H7 (cell line): ENCODE data around the gene ZNF341. TPM values are rescaled to one million over a fixed set of nuclear protein-coding genes. Genes with fewer than 3 reads are reported as not detected.
"Not testable (repeated sequence)": the region's sequence is repeated elsewhere in the genome, so short reads cannot be mapped to it uniquely, and the experiment has no call there.

ENCODE experiments used
- DNase-seq: peaks from one replicate; pipeline ENCODE4 v3.0.0; 2012
- H3K27me3 ChIP-seq: 2 replicates; pipeline ENCODE4 v1.6.0; 2011; ENCODE audit warnings: mild to moderate bottlenecking, low read length; ENCODE audit not compliant: control insufficient read depth, insufficient read depth
- H3K36me3 ChIP-seq: replicated peaks from 2 replicates; pipeline ENCODE4 v1.5.1; 2011; ENCODE audit warnings: low read length; ENCODE audit not compliant: control insufficient read depth, insufficient read depth
- H3K4me3 ChIP-seq: 2 replicates; pipeline ENCODE4 v1.5.1; 2011; ENCODE audit warnings: low read depth, mild to moderate bottlenecking, control low read depth, low read length, moderate library complexity; ENCODE audit not compliant: insufficient read depth
- total RNA-seq: library from RNA; depleted of rRNA; stranded (reverse); fragments of >200 nt; shearing (Covaris generic); gene quantifications from 2 replicates; pipeline ENCODE4 v1.2.3, GENCODE V29; 2014

ZNF341 gene
- total RNA-seq, 1 experiment from 2014 or later = 7.0 TPM

DNA sequence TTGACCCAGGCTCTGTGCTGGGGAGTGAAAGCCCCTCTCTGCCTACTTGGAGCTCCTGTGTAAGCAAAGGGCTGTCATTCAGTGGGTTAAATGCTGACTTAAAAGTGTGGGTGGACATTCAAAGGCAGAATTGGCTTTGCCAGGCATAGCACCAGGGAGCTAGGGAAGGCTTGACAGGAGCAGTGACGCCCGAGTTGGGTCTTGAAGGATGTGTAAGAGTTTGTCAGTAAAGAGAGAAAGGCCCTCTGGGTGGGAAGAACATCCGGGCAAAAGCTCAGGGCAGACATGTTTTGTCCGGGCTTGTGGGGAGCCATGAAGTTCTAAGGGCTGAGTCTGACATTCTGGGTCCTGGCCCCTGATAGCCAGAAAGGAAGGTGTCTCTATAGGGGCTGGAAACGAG, 51.5 kb downstream of the ZNF341 start:
- Histone ChIP-seq H3K4me3 (no peak overlapping the region), H3K27me3 (no peaks in the 10 kb centered on the region), H3K36me3 (no peaks in the 10 kb centered on the region; the same call in 1 of the 2 replicates)
- DNase-seq = no peak

DNA sequence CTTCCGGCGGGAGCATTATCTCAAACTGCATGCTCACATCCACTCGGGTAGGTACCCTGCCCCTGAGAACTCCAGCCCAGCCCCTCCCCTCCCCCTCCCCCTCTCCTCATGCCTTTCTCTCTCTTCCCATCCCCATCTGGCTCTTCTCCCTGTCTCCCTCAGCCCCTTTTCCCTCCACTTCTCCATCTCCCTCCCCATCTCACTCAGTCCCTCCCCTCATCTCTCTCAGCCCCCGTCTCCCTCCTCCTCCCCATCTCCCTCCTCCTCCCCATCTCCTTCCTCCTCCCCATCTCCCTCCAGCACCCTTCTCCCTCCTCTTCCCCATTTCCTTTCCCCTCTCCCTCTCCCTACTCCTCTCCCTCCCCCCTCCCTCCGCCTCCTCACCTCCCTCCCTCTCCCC, 52.0 kb downstream of the ZNF341 start:
- DNase-seq = no peak

DNA sequence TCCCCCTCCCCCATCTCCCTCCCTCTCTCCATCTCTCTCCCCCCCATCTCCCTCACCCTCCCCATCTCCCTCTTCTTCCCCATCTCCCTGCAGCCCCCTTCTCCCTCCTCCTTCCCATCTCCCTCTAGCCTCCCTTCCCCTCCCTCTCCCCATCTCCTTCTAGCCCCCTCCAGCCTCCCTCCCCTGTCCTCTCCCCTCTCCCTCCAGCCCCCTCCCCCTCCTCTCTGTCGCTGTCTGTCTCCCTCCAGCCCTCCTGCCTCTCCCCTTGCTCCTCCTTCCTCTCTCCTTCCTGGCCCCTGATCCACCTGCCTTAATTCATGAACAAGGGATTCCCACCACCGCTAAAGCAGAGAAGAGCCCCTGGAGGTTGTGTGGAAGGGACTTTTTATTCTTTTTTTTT, 52.4 kb downstream of the ZNF341 start:
- H3K27me3 ChIP-seq = no peaks in the 10 kb centered on the region
- peak; percentile 53 for DNase-seq
- no peak overlapping the region for H3K4me3 ChIP-seq
- H3K36me3 ChIP-seq = no peaks in the 10 kb centered on the region; the same call in 1 of the 2 replicates

More for the DNA sequence above, 52.0 kb downstream of the ZNF341 start:
- Histone ChIP-seq H3K4me3 (no peak overlapping the region), H3K36me3 (no peaks in the 10 kb centered on the region; the same call in 1 of the 2 replicates), H3K27me3 (no peaks in the 10 kb centered on the region)

DNA sequence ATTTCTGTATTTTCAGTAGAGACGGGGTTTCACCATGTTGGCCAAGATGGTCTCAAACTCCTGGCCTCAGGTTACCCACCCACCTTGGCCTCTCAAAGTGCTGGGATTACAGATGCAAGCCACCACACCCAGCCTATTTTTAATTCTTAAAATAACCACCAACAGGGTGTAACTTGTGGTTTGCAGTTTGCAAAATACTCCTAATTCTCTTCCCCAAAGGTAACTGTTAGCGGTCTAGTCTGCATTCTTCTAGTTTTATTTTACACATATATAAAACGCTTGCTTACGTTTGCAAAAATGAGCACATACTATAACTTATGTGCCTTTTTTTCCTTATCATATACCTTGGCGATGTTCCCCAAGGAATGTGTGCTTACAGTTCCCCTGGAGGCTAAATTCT, 53.7 kb downstream of the ZNF341 start:
- Histone ChIP-seq H3K27me3 (no peaks in the 10 kb centered on the region), H3K36me3 (no peaks in the 10 kb centered on the region; the same call in 1 of the 2 replicates), H3K4me3 (no peak overlapping the region)
- no peak for DNase-seq

DNA sequence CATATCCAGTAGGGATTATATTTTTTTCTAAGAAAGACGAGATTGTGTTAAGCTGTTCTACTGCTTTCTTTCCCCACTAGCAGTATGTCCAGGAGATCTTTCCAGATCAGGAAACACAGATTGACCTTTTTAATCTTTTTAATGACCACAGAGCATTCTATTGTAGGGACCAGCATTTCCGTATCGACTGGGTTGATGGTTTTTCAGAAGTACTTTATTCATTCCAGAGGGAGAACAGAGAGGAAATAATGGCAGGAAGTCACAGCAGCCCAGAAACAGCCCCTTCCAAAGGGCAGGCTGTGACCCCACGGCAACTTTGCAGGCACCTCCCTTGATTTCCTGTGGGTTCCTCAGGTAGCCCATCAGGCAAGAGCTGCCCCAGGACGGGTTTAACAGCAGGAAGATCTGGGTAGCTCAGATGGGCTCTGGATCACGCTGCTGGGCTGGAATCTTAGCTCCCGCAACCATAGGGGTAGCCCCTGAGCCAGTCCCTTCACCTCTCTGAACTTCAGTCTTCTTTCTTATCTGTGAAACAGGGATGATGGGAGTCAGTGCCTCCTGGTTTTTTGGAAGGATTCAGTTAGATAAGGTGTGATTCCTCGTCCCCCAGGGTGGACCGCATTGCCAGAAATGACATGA, 55.6 kb downstream of the ZNF341 start:
- no peak for DNase-seq
- H3K36me3 ChIP-seq = no peaks in the 10 kb centered on the region; the same call in 1 of the 2 replicates
- no peaks in the 10 kb centered on the region for H3K27me3 ChIP-seq
- no peak overlapping the region for H3K4me3 ChIP-seq

DNA sequence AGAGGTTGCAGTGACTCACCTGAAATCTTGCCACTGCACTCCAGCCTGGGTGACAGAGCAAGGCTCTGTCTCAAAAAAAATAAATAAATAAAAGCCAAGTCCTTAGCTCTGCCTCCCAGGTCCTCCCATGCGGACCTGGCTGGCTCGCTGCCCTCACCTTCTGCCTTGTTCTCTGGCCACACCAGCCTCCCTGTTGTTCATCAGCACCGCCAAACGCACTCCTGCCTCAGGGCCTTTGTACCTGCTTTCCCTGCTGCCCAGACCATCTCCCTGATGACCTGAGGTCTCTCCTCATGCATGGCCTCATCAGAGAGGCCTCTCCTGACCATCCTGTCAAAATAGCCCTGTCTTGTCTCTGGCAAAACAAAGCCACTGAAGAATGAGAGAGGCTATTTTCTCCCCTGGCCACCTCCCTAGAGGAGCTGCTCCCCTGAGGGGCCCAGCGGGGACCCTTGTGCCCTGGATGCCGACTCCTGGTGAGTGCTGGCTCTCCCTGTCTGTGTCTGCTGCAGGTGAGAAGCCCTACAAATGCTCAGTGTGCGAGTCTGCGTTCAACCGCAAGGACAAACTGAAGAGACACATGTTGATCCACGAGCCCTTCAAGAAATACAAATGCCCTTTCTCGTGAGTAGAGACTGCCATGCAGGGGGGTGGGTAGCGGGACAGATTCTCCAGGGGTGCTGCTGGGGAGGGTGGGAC, 56.7 kb downstream of the ZNF341 start:
- Histone ChIP-seq H3K27me3 (no peaks in the 10 kb centered on the region), H3K36me3 (no peaks in the 10 kb centered on the region; the same call in 1 of the 2 replicates), H3K4me3 (no peak overlapping the region)
- DNase-seq = no peak

DNA sequence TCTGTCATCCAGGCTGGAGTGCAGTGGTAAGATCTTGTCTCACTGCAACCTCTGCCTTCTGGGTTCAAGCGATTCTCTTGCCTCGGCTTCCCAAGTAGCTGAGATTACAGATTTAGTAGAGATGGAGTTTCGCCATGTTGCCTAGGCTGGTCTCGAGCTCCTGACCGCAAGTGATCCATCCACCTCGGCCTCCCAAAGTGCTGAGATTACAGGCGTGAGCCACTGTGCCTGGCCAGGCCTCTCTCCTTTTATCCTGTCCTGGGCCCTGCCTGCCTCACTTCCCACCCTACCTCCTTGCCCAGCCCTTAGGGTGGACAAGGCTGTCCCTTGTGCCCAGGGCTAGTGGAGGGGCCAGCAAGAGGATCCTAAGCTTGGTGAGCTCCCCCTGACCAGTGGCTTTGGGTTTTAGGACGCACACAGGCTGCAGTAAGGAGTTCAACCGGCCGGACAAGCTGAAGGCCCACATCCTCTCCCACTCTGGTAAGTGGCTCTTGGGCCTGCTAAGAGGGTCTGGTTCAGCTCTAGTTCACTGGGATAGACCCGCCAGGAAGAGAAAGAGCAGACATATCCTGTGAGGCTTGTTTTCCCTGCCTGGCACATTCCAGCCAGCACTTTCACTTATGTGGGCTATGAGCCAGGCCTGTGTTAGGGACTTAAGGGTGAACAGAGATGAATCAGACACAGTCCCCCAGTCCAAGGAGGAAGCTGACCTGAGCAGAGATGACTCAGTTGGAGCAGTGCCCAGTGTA, 57.5 kb downstream of the ZNF341 start:
- H3K36me3 ChIP-seq = no peaks in the 10 kb centered on the region; the same call in 1 of the 2 replicates
- DNase-seq = no peak
- H3K4me3 ChIP-seq = no peak overlapping the region
- H3K27me3 ChIP-seq = no peaks in the 10 kb centered on the region

DNA sequence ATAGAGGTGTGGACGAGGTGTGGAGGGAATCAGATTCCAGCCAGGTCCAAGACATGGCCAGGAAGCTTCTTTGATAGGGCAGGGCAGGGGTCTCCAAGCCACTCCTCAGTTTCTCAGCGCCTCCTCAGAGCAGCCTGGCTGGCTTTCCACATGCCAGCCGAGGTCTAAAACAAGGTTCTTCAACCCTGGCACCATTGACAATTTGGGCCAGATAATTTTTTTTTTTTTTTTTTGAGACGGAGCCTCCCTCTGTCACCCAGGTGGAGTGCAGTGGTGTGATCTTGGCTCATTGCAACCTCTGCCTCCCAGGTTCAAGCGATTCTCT, 58.0 kb downstream of the ZNF341 start:
- Histone ChIP-seq H3K27me3 (no peaks in the 10 kb centered on the region), H3K36me3 (no peaks in the 10 kb centered on the region; the same call in 1 of the 2 replicates), H3K4me3 (no peak overlapping the region)
- no peak for DNase-seq

DNA sequence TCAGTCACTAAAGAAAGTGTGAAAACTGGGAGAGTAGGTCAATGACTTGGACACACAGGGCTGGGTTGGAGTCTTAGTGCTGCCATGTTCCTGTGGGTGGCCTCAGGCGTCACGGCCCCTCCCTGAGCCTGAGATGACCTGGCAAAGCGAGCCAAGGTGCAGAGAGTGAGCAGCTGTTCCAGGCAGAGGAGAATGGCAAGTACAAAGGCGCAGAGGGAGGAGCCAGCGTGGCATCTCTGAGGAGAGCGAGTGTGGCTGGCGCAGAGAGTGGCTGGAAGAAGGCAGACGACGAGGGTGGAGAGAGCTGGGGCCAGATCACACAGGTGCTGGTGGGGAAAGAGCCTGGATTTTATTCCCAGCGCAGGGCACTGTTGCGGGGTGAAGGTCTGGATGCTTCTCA, 58.8 kb downstream of the ZNF341 start:
- no peaks in the 10 kb centered on the region for H3K27me3 ChIP-seq
- H3K4me3 ChIP-seq = no peak overlapping the region
- no peak for DNase-seq
- H3K36me3 ChIP-seq = no peaks in the 10 kb centered on the region

DNA sequence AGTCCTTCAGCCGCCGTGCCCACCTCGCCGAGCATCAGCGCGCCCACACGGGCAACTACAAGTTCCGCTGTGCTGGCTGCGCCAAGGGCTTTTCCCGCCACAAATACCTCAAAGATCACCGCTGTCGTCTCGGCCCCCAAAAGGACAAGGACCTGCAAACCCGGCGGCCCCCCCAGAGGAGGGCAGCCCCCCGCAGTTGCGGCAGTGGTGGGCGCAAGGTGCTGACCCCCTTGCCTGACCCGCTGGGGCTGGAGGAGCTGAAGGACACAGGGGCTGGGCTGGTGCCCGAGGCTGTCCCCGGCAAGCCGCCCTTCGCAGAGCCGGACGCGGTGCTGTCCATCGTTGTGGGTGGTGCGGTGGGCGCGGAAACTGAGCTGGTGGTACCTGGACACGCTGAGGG, 59.2 kb downstream of the ZNF341 start:
- Histone ChIP-seq H3K4me3 (no peak overlapping the region), H3K27me3 (no peaks in the 10 kb centered on the region), H3K36me3 (no peaks in the 10 kb centered on the region)
- peak; percentile 40 for DNase-seq

DNA sequence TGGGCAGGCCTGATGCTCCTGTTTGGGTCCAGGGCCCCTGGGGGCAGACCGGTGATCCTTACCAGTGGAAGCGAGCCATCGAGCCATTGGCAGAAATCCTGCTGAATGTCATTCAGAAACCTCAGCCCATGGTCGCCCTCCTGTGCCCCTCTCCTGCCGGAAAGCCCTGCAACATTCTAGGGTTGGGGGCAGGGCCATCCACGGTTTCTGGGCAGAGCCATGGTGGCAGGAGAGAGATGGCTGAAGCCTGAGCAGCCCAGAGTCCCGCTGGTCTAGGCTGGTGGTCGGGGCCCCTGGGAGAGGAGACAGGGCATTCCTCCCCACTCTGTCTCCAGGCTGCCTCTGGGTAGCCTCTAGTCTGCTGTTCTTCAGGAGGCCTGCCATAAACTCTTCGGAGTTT, 59.7 kb downstream of the ZNF341 start:
- no peaks in the 10 kb centered on the region for H3K36me3 ChIP-seq
- no peaks in the 10 kb centered on the region for H3K27me3 ChIP-seq
- DNase-seq = peak; percentile 32
- H3K4me3 ChIP-seq = no peak overlapping the region

DNA sequence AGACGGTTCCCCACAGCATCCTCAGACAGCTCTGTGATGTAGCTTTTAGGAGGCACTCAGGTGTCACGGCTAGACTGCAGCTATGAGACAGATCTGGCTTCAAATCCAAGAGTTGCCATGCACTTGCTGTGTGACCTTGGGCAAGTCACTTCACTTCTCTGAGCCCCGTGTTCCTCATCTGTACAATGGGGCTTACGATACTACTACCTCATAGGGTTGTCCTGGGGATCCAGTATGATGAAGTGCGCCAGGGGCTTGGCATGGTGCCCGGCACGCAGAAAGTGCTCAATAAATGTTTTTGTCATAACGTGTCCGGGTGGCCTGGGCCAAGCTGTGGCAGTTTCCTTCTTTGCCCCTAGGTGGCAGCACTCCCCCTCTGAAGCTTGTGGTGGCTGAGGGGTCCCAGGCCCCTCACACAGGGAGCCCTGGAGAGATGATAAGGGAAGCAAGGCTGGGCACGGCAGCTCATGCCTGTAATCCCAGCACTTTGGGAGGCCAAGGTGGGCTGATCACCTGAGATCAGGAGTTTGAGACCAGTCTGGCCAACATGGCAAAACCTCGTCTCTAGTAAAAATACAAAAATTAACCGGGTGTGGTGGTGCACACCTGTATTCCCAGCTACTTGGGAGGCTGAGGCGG, 60.3 kb downstream of the ZNF341 start:
- Histone ChIP-seq H3K4me3 (no peak overlapping the region), H3K36me3 (no peaks in the 10 kb centered on the region), H3K27me3 (no peaks in the 10 kb centered on the region)
- peak; percentile 93 for DNase-seq

DNA sequence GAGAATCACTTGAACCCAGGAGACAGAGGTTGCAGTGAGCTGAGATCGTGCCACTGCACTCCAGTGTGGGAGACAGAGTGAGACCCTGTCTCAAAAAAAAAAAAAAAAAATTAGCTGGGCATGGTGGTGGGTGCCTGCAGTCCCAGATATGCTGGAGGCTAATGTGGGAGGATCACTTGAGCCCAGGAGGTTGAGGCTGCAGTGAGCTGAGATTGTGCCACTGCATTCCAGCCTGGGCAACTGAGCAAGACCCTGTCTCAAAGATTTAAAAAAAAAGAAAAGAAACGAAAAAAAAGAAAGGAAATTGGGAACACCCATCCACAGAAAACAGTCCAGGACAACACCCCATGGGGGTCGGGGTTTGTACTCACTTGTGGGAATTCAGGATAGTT, 60.8 kb downstream of the ZNF341 start:
- not testable (repeated sequence) for H3K36me3 ChIP-seq

DNA sequence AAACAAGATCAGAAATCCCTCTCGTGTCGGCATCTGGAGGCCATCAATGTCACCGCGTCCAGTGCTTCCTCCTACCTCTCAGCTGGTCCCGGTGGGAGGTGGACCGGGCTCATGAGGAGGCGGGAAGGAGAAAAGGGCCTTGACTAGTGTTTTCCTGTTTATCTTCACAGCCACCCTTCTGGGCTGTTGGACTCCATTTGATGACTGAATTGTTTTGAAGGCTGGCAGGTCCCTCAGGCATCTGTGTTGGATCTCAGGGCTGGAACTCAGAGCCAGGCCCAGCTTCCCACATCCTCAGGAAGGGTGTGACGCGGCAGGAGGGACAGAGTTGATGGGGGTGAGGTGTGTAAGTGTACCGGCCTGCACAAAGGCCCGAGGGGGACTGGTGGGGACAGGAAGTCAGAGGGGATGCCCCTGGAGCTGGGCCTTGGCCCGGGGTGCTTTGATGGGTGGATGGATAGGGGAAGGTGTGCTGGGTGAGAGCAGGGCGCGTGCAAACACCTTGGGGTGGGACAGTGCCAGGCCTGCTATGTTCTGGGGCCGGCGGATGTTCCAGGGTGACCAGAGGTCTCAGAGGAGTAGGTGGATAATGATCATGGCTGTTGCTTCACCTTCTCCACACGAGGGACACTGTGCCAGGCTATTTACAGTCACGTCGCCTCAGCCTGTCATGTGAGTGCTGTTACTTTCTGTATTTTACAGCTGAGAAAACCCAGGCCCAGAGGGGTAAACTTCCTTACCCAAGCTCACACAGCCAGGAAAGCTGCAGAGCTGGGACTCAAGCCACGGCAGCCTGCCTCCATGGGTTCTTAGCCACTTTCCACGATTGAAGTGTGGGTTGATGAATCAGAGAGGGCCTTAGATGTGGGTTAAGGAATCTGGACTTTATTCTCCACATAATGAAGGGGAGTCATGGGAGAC, 61.5 kb downstream of the ZNF341 start:
- Histone ChIP-seq H3K36me3 (no peaks in the 10 kb centered on the region), H3K27me3 (no peaks in the 10 kb centered on the region), H3K4me3 (no peak overlapping the region)
- peak; percentile 45 for DNase-seq

More for the DNA sequence above, 60.8 kb downstream of the ZNF341 start:
- H3K27me3 ChIP-seq, DNase-seq, H3K4me3 ChIP-seq: not testable (repeated sequence)
